ENCODE measurements around the gene FOXO6.

Gene FOXO6

DNA sequence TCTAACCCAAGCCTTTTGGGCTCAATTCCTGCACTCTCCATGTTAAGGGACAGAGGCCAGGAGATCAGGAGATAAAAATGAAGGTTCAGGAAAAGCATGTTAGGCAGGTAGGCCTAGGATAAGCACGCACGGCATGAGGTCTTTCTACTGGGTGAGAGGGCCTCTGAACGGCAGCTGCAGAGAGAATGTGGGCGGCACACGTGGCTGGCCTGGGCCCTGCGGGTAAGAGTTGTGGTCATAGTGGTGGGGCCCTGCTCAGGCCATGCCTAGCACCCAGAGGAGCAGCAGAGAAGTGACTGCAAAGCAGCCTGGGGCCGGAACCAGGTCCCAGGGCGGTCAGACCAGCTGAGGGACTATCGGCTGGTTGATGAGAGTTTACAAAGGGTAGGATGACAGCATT, 7.5 kb upstream of the FOXO6 start:
- DNase-seq: no peak

DNA sequence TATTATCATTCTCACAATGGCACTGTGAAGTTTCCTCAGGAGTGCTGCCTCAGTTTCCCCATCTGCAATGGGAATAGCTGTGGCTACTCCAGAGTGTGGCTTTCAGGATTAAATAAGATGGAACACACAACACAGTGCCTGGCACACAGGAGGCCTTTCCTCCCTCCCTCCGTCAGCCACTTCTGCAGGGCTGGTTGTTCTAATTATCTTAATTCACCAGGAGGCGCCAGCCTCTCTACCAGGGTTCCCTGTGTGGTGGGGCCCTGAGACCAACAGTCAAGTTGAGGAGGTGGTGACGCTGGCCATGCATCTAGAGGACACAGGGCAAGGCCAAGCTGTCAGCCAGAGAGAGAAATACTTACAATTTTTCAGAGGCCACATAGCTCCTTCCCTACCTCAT, 6.3 kb upstream of the FOXO6 start:
- DNase-seq: no peak

DNA sequence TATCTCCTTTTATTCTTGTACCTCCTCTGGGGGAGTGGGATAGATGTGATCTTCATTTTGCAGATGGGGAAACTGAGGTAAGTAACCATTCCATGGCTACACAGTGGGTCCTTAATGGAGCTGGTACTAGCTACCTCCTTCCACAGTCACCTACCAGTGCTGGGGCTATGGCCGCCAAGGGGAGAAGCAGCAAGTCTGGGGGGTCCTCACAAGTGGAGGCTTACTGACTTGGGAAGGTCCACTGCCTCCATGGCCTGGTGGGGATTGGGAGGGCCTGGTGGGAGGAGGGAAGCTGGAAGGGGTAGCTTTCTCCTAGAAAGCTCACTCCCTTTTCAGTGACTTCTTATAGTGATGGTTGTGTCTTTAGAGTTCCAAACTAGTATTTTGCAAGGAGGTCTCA, 5.9 kb upstream of the FOXO6 start:
- no peak for DNase-seq

DNA sequence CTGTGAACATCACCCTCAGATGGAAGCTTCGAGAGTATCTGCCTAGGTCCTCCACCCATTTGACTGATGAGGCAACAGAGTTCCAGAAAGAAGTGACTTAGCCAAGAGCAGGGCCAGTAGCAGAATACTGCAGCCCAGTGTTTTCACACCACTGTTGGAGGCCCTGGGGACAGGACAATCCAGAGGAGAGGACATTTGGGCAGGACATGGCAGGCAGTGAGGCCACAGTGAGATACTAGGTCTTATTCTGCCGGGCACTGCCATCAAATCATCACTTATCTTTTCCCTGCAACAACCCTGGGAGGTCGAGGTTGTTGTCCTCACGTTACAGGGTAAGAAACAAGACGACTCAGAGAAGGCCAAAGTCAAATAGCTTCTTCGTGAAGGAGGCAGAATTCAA, 5.5 kb upstream of the FOXO6 start:
- no peak for DNase-seq

DNA sequence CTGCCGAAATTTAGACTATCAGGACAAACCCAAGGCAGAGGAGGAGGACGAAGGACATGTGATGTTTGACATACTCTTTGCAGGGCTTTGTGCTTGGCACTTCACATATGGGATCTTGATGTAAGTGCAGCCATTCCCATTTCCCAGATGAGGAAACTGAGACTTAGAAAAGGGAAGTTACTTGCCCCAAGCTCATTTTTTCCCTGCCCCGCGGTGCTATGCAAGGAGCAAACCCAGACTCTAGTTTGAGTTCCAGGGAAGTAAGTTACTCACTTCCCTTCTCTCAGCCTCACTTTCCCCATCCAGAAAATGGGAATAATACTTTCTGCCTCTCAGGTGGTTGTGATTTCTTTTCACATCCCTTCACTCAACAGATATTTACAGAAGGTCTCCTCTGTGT, 4.5 kb upstream of the FOXO6 start:
- DNase-seq: no peak

DNA sequence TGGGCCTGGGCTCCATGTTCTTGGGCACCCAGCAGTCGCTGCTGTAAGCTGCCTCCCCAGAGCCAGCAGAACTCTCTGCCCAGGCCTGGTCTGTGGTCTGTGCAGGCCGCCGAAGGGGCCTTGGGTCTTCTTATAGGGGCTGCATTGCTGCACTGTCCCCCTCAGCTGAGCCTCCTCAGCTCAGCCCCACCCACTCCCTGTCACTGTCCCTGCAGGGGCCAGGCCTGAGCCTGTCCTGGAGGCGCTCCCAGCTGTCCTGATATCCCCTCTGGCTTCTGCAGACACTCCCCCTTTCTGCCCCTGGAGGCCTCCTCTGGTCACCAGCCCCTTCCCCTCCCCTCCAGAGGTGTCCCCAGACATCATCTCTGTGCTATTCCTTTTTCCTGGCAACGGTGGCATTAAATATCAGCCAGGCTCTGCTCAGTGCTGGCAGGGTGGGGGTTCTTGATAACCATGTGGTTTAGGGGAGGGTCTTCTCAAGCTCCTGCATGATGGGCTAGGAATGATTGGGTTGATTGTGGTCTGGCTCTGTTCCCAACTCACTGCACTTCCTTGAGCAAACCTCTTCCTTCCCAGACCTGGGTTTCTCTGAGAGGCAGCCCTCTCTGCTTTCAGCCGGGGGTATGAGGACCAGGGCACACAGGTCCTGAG, 3.7 kb upstream of the FOXO6 start:
- no peak for DNase-seq

DNA sequence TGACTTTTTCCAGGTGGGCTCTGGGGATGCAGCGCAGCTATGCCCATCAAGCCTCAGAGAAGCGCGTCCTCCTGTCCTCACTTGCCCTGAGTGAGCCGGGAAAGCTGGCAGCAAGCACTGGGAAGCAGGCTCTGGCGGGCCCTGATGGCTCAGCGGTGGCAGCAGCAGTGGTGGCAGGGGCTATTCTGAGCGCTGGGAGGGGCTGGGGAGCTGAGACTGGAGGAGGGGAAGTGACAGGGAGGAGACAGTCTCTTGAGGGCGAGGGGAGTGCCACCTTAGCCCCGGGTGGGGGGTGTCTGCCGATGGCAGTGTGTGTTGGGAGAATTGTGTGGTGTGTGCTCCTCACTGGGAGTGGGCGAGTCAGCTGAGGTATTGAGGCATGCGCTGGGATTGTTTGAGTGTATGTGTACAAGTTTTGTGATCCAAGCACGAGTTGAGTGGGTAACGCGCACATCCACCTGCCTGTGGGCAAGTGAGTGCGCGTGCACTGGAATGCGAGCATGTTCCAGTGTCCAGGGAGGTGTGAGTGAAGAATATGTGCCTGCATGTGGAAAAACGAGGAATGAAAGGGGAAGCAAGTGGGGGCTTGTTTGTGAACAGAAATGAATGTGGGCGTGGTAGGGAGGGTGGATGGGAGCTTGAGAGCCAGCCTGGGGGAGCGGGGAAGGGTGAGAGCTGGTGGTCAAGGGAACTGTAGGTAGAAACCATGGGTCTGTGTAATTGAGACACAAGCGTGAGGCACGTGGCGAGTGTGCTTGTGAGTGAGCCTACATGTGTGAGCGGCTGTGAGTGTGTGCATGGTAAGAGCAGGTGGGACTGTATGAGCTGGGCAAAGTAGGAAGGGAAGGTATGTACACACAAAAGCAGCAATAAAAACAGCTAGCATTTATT, 2.9 kb upstream of the FOXO6 start:
- no peak for DNase-seq

DNA sequence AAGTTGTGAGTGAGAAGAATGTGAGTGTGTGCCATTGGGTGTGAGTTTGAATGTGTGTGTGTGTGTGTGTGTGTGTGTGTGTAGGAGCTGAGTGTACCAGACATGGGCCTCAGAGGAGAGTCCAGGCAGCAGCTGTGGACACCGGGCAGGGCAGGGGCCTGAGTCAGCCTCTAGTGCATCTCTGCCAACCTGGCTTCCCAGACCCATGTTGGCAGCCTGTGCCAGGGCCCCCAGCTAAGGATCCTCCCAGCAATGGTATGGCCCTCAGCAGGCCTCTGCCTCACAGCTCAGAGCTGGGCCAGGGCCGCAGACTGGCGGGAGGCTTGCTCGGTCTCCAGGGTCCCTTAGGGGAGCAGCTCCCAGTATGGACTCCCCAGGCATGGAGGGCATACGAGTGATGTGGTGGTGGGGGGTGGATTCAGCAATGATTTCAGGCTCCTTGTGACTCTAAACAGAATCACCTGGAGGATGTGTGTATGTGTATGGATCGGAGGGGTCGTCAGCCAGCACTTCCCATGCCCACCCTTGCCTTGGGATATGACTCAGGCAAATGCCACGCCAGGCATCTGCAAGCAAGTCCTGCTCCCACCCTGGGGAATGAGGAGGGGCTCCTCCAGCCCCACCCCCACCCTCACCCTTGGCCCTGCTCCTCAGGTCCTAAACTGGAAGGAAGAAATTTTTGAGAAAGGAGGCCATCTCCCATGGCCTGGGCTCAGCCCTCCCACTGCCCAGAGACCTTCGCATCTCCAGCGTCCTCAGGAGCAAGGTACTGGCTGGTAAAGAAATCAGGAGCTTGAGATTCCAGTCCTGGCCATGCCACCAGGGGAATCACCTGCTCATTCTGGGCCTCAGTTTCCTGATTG, 1.8 kb upstream of the FOXO6 start:
- DNase-seq: no peak

DNA sequence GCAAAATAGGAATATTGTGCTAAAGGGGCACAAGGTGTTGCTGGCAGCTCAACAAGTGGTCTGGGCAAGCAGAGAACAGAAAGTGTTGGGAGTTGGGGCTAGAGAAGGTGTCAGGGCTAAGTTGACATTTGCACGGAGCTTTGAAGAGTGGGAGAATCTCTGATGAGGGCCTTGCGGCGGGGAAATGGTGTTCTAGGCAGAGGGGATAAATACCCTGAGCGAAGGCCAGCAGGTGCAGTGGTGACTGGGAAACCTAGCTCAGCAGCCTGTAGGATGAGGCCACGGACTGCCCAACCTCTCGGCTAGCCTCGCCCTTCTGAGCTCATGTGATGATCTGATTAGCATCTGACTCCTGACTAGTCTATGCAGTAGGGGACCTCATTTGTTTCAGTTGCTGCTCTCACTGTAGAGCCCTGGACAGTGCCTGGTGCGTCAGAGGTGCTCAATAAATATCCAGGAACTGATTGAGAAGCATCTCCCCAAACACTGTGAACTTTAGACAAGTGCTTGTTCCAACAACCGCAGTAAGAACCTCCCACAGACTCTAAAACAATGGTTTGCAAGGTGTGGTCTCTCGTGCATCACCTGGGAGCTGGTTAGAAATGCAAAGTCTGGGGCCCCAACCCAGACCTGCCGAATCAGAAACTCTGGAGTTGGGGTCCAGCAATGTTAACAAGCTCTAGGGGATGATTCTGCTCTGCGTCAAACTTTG, 1.0 kb upstream of the FOXO6 start:
- no peak for DNase-seq

DNA sequence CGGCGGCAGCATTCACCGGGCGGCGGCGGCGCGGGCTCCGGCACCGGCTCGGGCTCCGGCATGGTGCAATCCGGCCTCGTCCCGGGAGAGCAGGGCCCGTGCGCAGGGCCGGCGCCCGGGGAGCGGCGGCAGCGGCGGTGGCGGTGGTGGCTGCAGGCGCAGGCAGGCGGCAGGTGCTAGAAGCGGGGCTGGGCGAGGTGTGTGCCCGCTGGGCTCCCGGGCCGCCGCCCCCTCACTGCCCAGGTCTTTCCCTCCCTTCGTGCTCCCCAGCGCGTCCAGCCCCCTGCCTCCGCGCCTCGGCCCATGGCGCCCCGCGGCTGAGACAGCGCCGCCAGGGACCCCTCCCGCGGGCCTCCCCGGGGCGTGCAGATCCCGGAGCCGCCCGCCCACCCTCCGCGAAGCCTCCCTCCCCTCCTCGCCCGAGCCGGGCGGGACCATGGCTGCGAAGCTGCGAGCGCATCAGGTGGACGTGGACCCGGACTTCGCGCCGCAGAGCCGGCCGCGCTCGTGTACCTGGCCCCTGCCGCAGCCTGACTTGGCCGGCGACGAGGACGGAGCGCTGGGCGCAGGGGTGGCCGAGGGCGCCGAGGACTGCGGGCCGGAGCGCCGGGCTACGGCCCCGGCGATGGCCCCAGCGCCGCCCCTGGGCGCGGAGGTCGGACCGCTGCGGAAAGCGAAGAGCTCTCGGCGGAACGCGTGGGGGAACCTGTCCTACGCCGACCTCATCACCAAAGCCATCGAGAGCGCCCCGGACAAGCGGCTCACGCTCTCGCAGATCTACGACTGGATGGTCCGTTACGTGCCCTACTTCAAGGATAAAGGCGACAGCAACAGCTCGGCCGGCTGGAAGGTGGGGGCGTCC, 492 bp downstream of the FOXO6 start:
- no peak for DNase-seq

DNA sequence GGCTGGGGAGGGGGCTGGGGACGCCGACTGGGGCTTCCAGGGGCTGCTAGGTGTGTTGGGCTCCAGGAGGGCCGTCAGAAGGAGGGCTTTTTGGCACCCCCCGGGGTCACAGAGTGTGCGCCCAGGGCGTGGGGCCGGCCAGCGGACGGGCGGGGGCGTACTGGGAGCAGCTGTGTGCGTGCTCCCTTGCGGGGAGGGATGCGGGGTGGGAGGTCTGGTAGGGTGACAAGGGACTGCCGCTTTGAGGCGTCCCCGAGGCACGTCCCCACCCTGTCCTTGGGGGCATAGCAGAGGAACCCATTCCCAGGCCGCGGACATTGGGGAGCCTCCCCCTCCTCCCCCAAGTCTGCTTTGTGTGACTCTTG, 1.1 kb downstream of the FOXO6 start:
- DNase-seq: no peak

DNA sequence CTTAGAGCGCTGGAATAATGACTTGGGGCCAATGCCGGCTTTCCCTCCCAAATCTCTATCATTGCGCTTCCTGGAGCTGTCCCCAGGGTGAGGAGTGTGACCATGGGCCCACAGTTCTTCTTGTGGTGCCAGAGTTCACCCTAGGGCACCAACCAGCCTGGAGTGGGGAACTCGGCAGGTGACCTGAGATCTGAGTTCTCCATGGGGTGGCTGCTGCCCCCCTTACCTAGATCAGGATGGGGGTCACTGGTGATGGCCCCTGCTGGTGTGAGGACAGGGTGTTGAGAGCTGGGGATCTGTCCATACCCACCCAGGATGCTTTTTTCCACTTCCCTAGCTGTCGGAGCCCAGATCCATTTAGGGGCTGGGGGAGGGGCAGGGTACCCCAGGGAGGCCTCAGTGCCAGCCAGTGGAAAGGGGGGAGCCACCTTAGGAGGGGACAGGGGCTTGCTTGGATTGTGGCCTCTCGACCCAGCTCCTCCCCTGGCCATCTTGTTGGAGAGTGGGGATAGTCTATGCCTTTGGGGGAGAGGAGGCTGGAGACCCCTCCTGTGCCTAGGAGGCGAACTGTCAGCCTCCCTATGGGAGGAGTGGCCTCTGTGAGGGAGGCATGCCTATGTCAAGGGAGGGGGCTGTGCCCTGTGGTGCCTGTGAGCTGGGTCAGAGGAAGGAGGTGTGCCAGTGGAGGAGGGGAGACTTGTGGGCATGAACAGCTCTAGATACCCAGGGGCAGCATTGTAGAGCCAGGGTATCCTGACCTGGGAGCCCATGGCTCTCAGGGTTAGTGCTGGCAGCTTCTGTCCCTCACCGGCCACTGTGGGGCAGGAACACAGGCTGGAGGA, 1.7 kb downstream of the FOXO6 start:
- DNase-seq: peak; percentile 22

DNA sequence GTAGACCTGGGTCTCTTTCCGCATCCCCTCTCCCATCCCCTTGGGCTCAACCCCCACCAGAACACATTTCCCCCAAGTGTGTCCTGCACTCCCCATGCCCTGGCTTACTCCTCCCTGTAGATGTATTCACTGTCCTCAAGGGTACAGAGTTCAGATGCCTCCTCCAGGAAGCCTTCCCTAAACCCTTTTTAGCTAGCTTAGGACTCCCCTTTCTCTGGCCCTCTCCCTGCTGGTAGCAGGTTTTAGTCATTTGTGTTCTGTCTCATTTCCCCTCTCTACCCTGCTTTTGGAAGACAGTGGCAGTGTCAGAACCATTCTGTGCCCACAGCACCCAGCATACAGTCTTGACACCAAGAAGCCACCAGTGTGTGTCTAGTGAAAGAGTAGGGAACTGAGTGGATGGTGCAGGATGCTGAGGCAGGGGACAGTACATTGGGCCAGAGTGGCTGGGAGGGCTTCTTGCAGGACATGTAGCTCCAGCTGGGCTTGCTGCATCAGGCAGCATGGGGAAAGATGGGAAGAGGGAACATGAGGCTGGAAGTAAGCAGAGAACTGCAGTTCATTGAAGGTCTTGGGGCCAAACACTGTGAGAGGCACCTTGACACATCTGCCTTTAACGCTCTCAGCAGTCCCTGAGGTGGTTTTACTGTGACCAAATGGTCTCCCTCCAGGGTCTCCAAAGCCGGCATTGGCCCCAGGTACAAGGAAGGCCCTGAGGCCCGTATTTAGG, 2.5 kb downstream of the FOXO6 start:
- no peak for DNase-seq

DNA sequence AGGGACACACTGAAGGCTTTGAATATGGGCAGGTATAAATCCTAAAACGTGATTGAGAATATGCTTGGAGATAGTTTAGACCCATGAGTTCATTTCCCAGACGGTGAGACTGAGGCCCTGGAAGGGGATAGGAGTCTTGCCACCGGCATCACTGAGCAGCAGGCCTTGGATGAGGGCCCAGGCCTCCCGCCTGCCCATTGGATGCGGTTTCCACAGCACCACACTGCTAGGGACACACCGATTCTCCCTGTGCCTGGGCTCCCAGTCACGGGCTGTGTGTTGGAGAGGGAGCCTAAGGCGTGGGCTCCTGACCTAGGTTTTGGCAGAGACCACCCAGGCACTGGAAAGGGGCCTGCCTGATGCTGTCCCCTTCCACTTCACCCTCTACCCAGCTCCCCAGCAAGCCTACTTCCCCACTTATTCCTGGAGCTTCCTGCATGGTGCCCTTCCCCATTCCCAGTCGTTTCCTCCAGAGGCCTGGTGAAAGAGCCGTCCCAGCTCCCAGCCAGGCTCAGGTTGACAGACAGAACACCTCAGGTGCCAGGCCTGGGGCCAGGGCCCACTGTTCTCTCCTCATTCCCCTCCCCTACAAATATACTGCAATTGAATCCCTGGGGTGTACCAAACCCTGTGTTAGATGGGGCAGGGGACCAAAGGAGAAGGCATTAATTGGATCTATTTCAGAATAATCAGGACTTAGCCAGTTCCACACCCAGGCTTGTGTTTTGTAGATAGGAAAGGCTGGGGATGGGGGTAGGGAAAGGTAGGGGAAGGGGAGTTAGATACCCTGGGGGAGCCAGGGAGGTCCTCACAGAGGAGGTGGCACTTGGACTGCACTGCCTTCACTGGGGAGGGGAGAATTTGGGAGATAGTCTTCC, 3.4 kb downstream of the FOXO6 start:
- DNase-seq: no peak

DNA sequence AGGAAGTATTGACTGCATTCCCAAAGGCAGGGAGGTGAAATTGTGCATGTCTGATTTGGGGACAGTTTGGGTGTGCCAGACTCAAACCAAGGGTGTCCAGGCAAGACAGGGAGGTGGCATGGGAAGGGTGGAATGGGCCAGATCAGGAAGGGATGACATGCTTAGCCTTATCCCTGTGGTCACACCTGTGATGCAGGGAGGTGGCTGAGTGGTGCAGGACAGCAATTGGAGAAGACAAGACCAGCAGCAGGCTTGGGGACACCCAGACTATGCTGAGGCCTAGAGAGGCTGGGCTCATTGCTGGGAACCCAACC, 4.0 kb downstream of the FOXO6 start:
- DNase-seq: no peak

DNA sequence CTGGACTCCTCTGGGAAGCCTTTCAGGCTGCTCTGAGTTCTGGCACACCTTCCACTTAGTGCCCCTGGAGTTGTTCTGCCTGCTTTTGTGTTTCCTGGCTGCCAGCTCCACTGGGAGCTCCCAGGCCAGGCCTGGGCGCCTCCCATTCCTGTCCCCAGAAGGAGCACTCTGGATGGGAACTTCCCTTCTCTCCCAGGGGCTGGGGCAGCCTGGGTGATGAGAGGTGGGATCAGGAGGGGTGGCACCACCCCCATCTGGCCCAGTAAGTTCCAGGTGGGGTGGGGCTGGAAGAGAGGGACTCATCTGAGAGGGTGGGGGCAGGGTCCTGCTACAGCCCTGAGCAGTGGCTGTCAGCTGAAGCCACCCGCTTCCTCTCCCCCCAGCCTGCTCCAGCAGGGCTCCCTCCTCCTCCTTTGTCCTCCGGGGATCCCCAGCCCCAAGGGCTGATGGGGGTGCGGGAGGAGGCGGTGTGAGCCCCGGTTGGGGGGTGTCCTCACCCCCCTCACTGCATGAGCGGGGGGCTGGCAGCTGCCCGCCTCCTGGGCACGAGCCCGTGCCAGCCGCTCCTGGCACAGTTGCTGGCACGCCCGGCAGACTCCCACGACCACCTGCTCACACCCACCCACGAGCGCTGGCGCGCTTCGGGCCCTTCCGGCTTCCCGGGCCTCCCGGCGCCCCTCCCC, 4.7 kb downstream of the FOXO6 start:
- DNase-seq: peak; percentile 81

DNA sequence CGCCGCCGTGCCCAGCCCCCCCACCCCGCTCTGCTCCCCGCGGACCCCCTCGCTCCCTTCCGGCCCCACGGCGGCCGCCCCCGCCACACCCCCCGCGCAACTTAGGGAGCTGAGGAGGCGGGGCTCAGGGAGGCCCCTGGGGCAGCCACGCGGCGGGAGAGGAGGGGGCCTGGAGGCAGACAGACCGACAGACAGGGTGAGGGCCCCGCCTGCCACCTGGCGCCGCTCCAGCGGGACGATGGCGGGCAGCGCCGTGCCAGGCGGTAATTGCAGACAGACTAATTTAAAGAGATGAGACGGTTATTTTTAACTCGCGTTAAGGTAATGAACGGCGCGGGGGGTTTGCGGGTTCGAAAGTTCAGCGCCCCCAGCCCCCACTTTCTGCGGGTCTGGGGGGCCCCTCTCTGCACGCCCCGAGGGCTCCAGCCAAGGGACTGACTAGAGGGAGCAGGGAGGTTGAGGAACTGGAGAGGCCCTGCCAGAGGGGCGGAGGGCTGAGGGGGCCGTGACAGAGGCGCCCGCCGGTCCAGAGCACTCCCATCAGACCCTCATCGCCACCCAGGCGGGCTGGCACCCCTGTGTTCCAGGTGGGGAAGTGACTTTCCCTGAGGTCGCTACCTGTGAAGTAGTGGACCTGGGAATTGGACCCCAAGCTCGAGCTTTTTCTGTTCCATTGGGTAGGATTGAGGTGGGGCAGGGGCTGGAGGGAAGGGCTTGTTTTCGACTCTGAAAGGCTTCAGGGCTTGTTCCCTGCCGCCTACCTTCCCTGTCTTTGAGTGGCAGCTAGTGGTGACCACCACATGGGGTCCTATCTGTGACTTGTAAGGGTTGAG, 5.4 kb downstream of the FOXO6 start:
- peak; percentile 69 for DNase-seq

DNA sequence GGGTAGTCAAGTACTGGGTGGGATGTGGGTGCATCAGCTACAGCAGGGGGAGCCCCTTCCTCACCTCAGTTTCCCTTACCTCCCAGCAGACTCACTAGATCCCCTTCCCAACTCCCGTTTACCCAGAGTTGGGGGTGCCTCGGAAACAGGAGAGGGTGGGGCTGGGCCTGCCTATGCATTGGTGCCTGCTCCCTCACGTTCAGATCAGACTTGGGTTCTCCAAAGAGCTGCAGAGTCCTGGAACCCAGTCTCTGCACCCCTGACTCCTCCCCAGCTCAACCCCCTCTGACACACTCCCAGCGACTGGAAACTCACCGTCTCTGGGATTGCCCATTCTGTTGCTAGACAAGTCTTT, 6.0 kb downstream of the FOXO6 start:
- no peak for DNase-seq
